A172 (cell line): ENCODE data around the gene PPARD. TPM values are rescaled to one million over a fixed set of nuclear protein-coding genes. Genes with fewer than 3 reads are reported as not detected.
"Not testable (repeated sequence)": the region's sequence is repeated elsewhere in the genome, so short reads cannot be mapped to it uniquely, and the experiment has no call there.

Source experiments
- DNase-seq: peaks from one replicate; pipeline ENCODE4 v3.0.0-alpha.2; 2015; ENCODE audit warnings: low spot score
- total RNA-seq: library from RNA; depleted of rRNA; stranded (reverse); fragments of >200 nt; shearing (Covaris generic); gene quantifications from 2 replicates; pipeline ENCODE4 v1.2.3, GENCODE V29; 2014

Gene PPARD
- total RNA-seq, 1 experiment from 2014 or later: 7.2 TPM

- DNase-seq: not testable (repeated sequence)
Observed at GRCh38 chr6:35438378-35439065, 96.2 kb downstream of the PPARD start.

- no peak for DNase-seq
Observed at GRCh38 chr6:35439308-35439707, 97.0 kb downstream of the PPARD start.

- no peak for DNase-seq
Observed at GRCh38 chr6:35441205-35441604, 98.8 kb downstream of the PPARD start.

GRCh38 chr6:35441642-35442041 is 99.3 kb downstream of the PPARD start:
- no peak for DNase-seq

- no peak for DNase-seq
Observed at GRCh38 chr6:35442693-35443092, 100.3 kb downstream of the PPARD start.

GRCh38 chr6:35443341-35444030 is 101.1 kb downstream of the PPARD start:
- DNase-seq: peak; percentile 64

- peak; percentile 42 for DNase-seq
Observed at GRCh38 chr6:35445691-35446090, 103.3 kb downstream of the PPARD start.

- DNase-seq: no peak
Observed at GRCh38 chr6:35448191-35448590, 105.8 kb downstream of the PPARD start.

- peak; percentile 65 for DNase-seq
Observed at GRCh38 chr6:35449287-35449881, 107.0 kb downstream of the PPARD start.

- no peak for DNase-seq
Observed at GRCh38 chr6:35451354-35452182, 109.2 kb downstream of the PPARD start.

- peak; percentile 71 for DNase-seq
Observed at GRCh38 chr6:35452183-35453090, 110.1 kb downstream of the PPARD start, which contains the start of gene FANCE. FANCE (plus strand) TSS chr6:35452338; CDS start chr6:35452546, 208 bp downstream.

- DNase-seq: no peak
Observed at GRCh38 chr6:35453236-35453635, 110.9 kb downstream of the PPARD start.

GRCh38 chr6:35454391-35455110 is 112.2 kb downstream of the PPARD start:
- no peak for DNase-seq

GRCh38 chr6:35457907-35458306 is 115.5 kb downstream of the PPARD start:
- no peak for DNase-seq

GRCh38 chr6:35461270-35461669 is 118.9 kb downstream of the PPARD start:
- DNase-seq: no peak

- DNase-seq: no peak
Observed at GRCh38 chr6:35463292-35463691, 120.9 kb downstream of the PPARD start.

- DNase-seq: no peak
Observed at GRCh38 chr6:35465646-35466045, 123.3 kb downstream of the PPARD start.

- DNase-seq: peak; percentile 95
Observed at GRCh38 chr6:35468181-35468979, 126.0 kb downstream of the PPARD start, which contains the start of gene RPL10A. RPL10A (plus strand) TSS chr6:35468401; CDS start chr6:35468435, 34 bp downstream.
